Loucy (cell line): ENCODE measurements around the gene SCGB2B2.

Experiments
- H2AFZ ChIP-seq: fragments of 200-600 bp; sonication (generic); 2 replicates; pipeline ENCODE4 v1.6.0; 2016; ENCODE audit warnings: antibody characterized with exemption, mild to moderate bottlenecking, low read length, moderate library complexity
- H3F3A ChIP-seq: fragments of 200-600 bp; 2 replicates; pipeline ENCODE4 v1.6.0; 2016; ENCODE audit warnings: antibody characterized with exemption, low read depth, mild to moderate bottlenecking
- H3K27me3 ChIP-seq: fragments of 200-600 bp; sonication (generic); 2 replicates; pipeline ENCODE4 v1.6.1; 2014; ENCODE audit warnings: low read length, mild to moderate bottlenecking; ENCODE audit not compliant: insufficient read depth, poor library complexity, severe bottlenecking
- H3K36me3 ChIP-seq: fragments of 200-600 bp; sonication (generic); 2 replicates; pipeline ENCODE4 v1.6.1; 2016; ENCODE audit warnings: low read length; ENCODE audit not compliant: insufficient read depth
- H3K4me1 ChIP-seq: fragments of 200-600 bp; sonication (generic); 2 replicates; pipeline ENCODE4 v1.5.1; 2014; ENCODE audit warnings: low read length, mild to moderate bottlenecking; ENCODE audit not compliant: insufficient read depth, poor library complexity, severe bottlenecking
- H3K4me2 ChIP-seq: fragments of 200-600 bp; sonication (generic); 2 replicates; pipeline ENCODE4 v1.6.0; 2014; ENCODE audit warnings: antibody characterized with exemption, low read length, low read depth, mild to moderate bottlenecking; ENCODE audit not compliant: poor library complexity, severe bottlenecking
- H3K4me3 ChIP-seq: fragments of 200-600 bp; sonication (generic); 2 replicates; pipeline ENCODE4 v1.5.1; 2014; ENCODE audit warnings: low read length, mild to moderate bottlenecking, mixed read lengths; ENCODE audit not compliant: poor library complexity, severe bottlenecking
- H3K79me2 ChIP-seq: fragments of 200-600 bp; sonication (generic); 2 replicates; pipeline ENCODE4 v1.6.1; 2014; ENCODE audit warnings: low read length; ENCODE audit not compliant: insufficient read depth
- H3K9ac ChIP-seq: fragments of 200-600 bp; sonication (generic); 2 replicates; pipeline ENCODE4 v1.6.0; 2014; ENCODE audit warnings: mild to moderate bottlenecking, low read depth, low read length, moderate library complexity; ENCODE audit not compliant: poor library complexity, severe bottlenecking
- H3K9me2 ChIP-seq: fragments of 200-600 bp; sonication (generic); replicated peaks from 2 replicates; pipeline ENCODE4 v1.6.1; 2016; ENCODE audit warnings: low read depth, low read length, mixed read lengths
- H3K9me3 ChIP-seq: fragments of 200-600 bp; sonication (generic); 2 replicates; pipeline ENCODE4 v1.6.1; 2014; ENCODE audit warnings: mild to moderate bottlenecking, antibody characterized with exemption, low read length, low read depth; ENCODE audit not compliant: insufficient read depth
- H4K20me1 ChIP-seq: fragments of 200-600 bp; sonication (generic); 2 replicates; pipeline ENCODE4 v1.6.0; 2014; ENCODE audit warnings: antibody characterized with exemption, low read length, mild to moderate bottlenecking; ENCODE audit not compliant: insufficient read depth, poor library complexity, severe bottlenecking
- EZH2phosphoT487 ChIP-seq: fragments of 200-600 bp; IDR thresholded peaks from 2 replicates; pipeline ENCODE4 v1.6.1; 2018; ENCODE audit warnings: antibody characterized with exemption, mild to moderate bottlenecking, moderate library complexity, borderline replicate concordance
- TF ChIP-seq, protein P1 (sequence below): fragments of 200-600 bp; sonication (generic); conservative IDR thresholded peaks from 2 replicates; pipeline ENCODE4 v1.5.1; 2014; ENCODE audit warnings: mild to moderate bottlenecking, antibody characterized with exemption, low read length

SCGB2B2 gene

DNA sequence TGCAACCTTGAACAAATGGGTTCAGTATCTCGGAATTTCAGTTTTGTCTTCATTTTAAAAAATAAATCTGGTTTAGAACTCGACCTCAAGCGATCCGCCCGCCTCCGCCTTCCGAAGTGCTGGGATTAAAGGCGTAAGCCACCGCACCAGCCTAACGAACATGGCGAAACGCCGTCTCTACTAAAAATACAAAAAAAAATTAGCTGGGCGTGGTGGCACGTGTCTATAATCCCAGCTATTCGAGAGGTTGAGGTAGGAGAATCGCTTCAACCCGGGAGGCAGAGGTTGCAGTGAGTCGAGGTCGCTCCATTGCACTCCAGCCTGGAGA is 1.1 kb upstream of the SCGB2B2 start:
- Histone ChIP-seq H3K9me2 (no peaks in the 10 kb centered on the region), H3K36me3 (no peaks in the 10 kb centered on the region), H3K9ac (no peak overlapping the region), H3K9me3 (no peaks in the 10 kb centered on the region), H3K79me2 (no peaks in the 10 kb centered on the region), H3K4me1 (no peaks in the 10 kb centered on the region), H3K27me3 (no peaks in the 10 kb centered on the region), H2AFZ (no peak overlapping the region), H3K4me3 (no peak overlapping the region), H3F3A (no peaks in the 10 kb centered on the region), H3K4me2 (no peak overlapping the region), H4K20me1 (no peaks in the 10 kb centered on the region)
- TF ChIP-seq, protein P1, sequence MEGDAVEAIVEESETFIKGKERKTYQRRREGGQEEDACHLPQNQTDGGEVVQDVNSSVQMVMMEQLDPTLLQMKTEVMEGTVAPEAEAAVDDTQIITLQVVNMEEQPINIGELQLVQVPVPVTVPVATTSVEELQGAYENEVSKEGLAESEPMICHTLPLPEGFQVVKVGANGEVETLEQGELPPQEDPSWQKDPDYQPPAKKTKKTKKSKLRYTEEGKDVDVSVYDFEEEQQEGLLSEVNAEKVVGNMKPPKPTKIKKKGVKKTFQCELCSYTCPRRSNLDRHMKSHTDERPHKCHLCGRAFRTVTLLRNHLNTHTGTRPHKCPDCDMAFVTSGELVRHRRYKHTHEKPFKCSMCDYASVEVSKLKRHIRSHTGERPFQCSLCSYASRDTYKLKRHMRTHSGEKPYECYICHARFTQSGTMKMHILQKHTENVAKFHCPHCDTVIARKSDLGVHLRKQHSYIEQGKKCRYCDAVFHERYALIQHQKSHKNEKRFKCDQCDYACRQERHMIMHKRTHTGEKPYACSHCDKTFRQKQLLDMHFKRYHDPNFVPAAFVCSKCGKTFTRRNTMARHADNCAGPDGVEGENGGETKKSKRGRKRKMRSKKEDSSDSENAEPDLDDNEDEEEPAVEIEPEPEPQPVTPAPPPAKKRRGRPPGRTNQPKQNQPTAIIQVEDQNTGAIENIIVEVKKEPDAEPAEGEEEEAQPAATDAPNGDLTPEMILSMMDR = no peak
- TF ChIP-seq EZH2phosphoT487 = no peak

DNA sequence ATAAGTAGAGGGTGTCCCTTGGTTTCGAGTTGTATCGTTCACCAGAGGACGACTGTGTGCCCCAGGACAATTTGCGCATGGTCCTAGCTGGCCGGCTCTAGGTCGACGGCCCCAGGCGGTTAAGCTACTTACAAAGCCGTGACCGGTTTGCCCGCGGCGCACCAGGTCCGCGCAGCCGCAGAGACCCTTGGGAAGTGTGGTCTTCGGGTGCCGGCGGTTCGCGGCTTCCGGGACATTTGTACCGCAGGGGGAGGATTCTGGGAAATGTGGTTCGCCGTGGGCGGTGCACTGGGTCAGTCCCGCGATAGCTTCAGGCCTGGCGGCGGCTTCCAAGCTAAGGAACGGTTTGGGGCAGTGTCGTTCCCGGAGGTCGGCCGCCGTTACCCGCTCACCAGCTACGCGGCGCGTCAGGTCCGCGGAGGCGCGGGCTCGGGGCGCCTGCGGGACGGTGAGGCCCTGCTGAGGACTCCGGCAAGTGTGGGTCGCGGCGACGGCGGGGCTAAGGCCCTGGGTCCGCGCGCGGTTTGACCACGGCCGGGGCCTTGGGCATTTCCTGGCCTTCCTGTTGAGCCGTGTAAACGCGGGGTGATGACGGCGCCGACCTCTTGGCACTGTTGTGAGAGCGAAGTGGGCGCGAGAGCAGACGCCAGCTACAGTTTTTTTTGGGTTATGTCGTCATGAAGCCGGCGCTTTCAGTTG is 576 bp upstream of the SCGB2B2 start, which contains the start of gene ZNF302:
TSS of gene ZNF302 (plus strand) at position 293 of the 699 bp plus-strand sequence. CDS start 1,127 bp downstream, outside the sequence.
- no peak within 1 kb of the TSS for H3K4me2 ChIP-seq
- no peaks in the 10 kb centered on the region for H3K9me2 ChIP-seq
- H3K4me3 ChIP-seq = no peak within 1 kb of the TSS
- no peak within 1 kb of the TSS for H3K9ac ChIP-seq
- no peaks in the 10 kb centered on the region for H3K27me3 ChIP-seq
- no peaks in the 10 kb centered on the region for H3K36me3 ChIP-seq
- H3F3A ChIP-seq = no peaks in the 10 kb centered on the region
- TF ChIP-seq EZH2phosphoT487 = no peak
- TF ChIP-seq, protein P1 = no peak
- no peaks in the 10 kb centered on the region for H3K9me3 ChIP-seq
- no peaks in the 10 kb centered on the region for H3K4me1 ChIP-seq
- no peaks in the 10 kb centered on the region for H3K79me2 ChIP-seq
- H2AFZ ChIP-seq = no peak within 1 kb of the TSS
- no peaks in the 10 kb centered on the region for H4K20me1 ChIP-seq

DNA sequence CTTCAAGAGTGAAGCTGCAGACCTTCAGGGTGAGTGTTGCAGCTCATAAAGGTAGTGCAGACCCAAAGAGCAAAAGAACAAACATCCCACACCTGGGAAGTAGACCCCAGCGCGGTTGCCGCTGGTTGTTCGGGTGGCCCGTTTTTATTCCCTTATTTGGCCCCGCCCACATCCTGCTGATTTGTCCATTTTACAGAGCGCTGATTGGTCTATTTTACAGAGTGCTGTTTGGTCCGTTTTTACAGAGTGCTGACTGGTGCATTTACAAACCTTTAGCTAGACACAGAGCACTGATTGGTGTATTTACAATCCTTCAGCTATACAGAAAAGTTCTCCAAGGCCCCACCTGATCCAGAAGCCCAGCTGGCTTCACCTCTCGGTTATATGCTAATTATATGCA is 1.0 kb downstream of the SCGB2B2 start:
- no peak overlapping the region for H2AFZ ChIP-seq
- no peaks in the 10 kb centered on the region for H3F3A ChIP-seq
- no peaks in the 10 kb centered on the region for H3K79me2 ChIP-seq
- no peaks in the 10 kb centered on the region for H3K27me3 ChIP-seq
- H3K4me2 ChIP-seq = no peak overlapping the region
- TF ChIP-seq EZH2phosphoT487 = no peak
- TF ChIP-seq, protein P1 = no peak
- H3K4me1 ChIP-seq = no peaks in the 10 kb centered on the region
- H3K36me3 ChIP-seq = no peaks in the 10 kb centered on the region
- no peaks in the 10 kb centered on the region for H3K9me2 ChIP-seq
- H3K9ac ChIP-seq = no peak overlapping the region
- no peaks in the 10 kb centered on the region for H3K9me3 ChIP-seq
- H4K20me1 ChIP-seq = no peaks in the 10 kb centered on the region
- no peak overlapping the region for H3K4me3 ChIP-seq
